ENCODE measurements around the gene GNG7.
"Not testable (repeated sequence)": the region's sequence is repeated elsewhere in the genome, so short reads cannot be mapped to it uniquely, and the experiment has no call there.

Gene GNG7

GRCh38 chr19:2713170-2713569 is 10.7 kb upstream of the GNG7 start:
- not testable (repeated sequence) for DNase-seq (ENCODE audit: low read depth in 2 of 2)

GRCh38 chr19:2711875-2712205 is 9.3 kb upstream of the GNG7 start:
- no peak for DNase-seq (ENCODE audit: low read depth in 2 of 2)

GRCh38 chr19:2711172-2711874 is 8.8 kb upstream of the GNG7 start:
- DNase-seq (ENCODE audit: low read depth in 2 of 2), result no peak

- DNase-seq (ENCODE audit: low read depth in 2 of 2), result no peak
Measured at GRCh38 chr19:2706251-2706650, 3.8 kb upstream of the GNG7 start.

GRCh38 chr19:2703691-2704216 is 1.3 kb upstream of the GNG7 start:
- no peak for DNase-seq (ENCODE audit: low read depth in 2 of 2)

GRCh38 chr19:2703077-2703437 is 563 bp upstream of the GNG7 start:
- DNase-seq (ENCODE audit: low read depth in 2 of 2), result no peak

- DNase-seq (ENCODE audit: low read depth in 2 of 2), result no peak
Measured at GRCh38 chr19:2701361-2702169, 929 bp downstream of the GNG7 start.

GRCh38 chr19:2700660-2701360 is 1.7 kb downstream of the GNG7 start:
- DNase-seq (ENCODE audit: low read depth in 2 of 2), result no peak

- no peak for DNase-seq (ENCODE audit: low read depth in 2 of 2)
Measured at GRCh38 chr19:2699413-2700140, 2.9 kb downstream of the GNG7 start.

- DNase-seq (ENCODE audit: low read depth in 2 of 2), result no peak
Measured at GRCh38 chr19:2694196-2694595, 8.3 kb downstream of the GNG7 start.

GRCh38 chr19:2693492-2694160 is 8.9 kb downstream of the GNG7 start:
- no peak for DNase-seq (ENCODE audit: low read depth in 2 of 2)

- DNase-seq (ENCODE audit: low read depth in 2 of 2), result no peak
Measured at GRCh38 chr19:2691951-2692350, 10.5 kb downstream of the GNG7 start.

GRCh38 chr19:2690856-2691255 is 11.6 kb downstream of the GNG7 start:
- DNase-seq (ENCODE audit: low read depth in 2 of 2), result no peak

GRCh38 chr19:2686360-2686759 is 16.1 kb downstream of the GNG7 start:
- no peak for DNase-seq (ENCODE audit: low read depth in 2 of 2)

GRCh38 chr19:2685204-2685704 is 17.2 kb downstream of the GNG7 start:
- no peak for DNase-seq (ENCODE audit: low read depth in 2 of 2)

- no peak for DNase-seq (ENCODE audit: low read depth in 2 of 2)
Measured at GRCh38 chr19:2683430-2684003, 19.0 kb downstream of the GNG7 start.

- DNase-seq (ENCODE audit: low read depth in 2 of 2), result no peak
Measured at GRCh38 chr19:2680808-2681207, 21.7 kb downstream of the GNG7 start.

GRCh38 chr19:2679439-2679838 is 23.1 kb downstream of the GNG7 start:
- no peak for DNase-seq (ENCODE audit: low read depth in 2 of 2)

- not testable (repeated sequence) for DNase-seq (ENCODE audit: low read depth in 2 of 2)
Measured at GRCh38 chr19:2678948-2679347, 23.5 kb downstream of the GNG7 start.

- no peak for DNase-seq (ENCODE audit: low read depth in 2 of 2)
Measured at GRCh38 chr19:2678044-2678671, 24.3 kb downstream of the GNG7 start.

Data from activated CD4-positive, alpha-beta T cell treated with anti-CD3 and anti-CD28 coated beads for 24 hours (primary cell).